ENCODE measurements around the gene GRM7.

GRM7 gene

DNA sequence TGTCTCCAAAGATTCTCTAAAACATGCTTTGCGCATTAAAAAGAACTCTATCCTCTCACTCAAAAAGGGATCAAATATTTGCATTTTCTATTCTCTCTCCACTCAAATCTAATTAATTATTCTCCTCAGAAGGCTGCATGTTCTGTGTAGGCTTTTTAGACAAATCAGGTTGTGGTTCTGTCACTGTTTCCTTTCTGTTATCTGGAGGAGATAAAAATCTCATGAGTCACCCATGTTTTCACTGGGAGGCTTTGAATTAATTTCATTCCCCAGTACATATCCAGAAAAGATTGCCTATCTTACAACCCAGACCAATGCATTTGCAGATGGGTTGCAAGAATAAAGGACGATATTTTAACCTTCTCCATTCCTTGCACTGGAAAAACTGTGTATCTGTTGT is 446.5 kb downstream of the GRM7 start:
- no peak overlapping the region for H3K4me3 ChIP-seq (ENCODE audit: low read depth, low read length)
- no peaks in the 10 kb centered on the region for H3K27me3 ChIP-seq (ENCODE audit: insufficient read depth, low read depth, severe bottlenecking)
- TF ChIP-seq, protein P1, sequence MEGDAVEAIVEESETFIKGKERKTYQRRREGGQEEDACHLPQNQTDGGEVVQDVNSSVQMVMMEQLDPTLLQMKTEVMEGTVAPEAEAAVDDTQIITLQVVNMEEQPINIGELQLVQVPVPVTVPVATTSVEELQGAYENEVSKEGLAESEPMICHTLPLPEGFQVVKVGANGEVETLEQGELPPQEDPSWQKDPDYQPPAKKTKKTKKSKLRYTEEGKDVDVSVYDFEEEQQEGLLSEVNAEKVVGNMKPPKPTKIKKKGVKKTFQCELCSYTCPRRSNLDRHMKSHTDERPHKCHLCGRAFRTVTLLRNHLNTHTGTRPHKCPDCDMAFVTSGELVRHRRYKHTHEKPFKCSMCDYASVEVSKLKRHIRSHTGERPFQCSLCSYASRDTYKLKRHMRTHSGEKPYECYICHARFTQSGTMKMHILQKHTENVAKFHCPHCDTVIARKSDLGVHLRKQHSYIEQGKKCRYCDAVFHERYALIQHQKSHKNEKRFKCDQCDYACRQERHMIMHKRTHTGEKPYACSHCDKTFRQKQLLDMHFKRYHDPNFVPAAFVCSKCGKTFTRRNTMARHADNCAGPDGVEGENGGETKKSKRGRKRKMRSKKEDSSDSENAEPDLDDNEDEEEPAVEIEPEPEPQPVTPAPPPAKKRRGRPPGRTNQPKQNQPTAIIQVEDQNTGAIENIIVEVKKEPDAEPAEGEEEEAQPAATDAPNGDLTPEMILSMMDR (IDR thresholded peaks at IDR 0.05; ENCODE audit: low read depth, low read length), result no peak
- no peak overlapping the region for H3K27ac ChIP-seq
- H3K9me3 ChIP-seq (ENCODE audit: severe bottlenecking), result no peaks in the 10 kb centered on the region
- no peak for DNase-seq
- no peaks in the 10 kb centered on the region for H3K36me3 ChIP-seq

DNA sequence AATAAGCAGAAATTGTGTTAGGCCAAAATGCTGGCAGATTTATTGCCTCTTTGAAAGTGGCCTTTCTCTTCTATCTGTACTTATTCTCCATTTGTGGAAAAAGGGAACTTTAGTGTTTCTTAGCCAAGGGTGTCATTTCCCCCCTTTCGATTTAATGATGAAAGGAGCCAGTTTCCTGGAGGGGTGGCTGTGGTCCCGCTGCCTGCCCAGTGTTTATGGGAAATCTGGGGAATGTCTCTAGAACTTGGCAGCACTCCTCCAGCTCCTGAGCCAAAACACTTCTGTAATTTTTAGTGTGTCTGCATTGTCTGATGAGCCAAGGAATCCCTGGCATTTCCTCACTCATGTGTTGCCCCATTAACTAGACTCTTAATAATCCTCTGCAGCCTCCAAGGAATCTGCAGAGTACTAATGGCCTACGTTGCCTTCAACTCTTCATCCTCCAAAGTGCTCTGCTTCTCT is 448.8 kb downstream of the GRM7 start:
- DNase-seq, result no peak
- TF ChIP-seq, protein P1 (IDR thresholded peaks at IDR 0.05; ENCODE audit: low read depth, low read length), result no peak
- no peak overlapping the region for H3K27ac ChIP-seq

DNA sequence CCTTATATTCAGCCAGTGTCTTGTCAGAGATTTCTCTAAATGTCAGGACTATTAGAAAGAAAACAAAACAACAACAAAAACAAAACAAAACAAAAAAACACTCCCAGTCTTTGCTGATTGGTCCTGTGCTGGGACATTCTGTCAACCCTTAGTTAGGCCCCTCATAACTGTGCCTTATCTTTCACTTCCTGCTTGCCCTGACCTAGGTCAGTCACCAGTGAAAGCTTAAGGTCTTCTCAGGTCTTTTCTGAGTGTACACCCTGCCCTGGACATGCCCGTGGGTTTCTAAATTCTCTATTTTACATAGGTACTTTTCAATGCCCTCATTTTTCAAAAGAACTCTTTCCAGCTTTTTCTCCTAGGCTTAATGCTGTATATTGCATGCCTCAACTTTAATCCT is 454.1 kb downstream of the GRM7 start:
- Histone ChIP-seq H3K9me3 (ENCODE audit: severe bottlenecking) (no peaks in the 10 kb centered on the region), H3K4me3 (ENCODE audit: low read depth, low read length) (no peak overlapping the region), H3K36me3 (no peaks in the 10 kb centered on the region), H3K27ac (no peak overlapping the region), H3K27me3 (ENCODE audit: insufficient read depth, low read depth, severe bottlenecking) (no peaks in the 10 kb centered on the region)
- TF ChIP-seq, protein P1 (IDR thresholded peaks at IDR 0.05; ENCODE audit: low read depth, low read length), result no peak
- DNase-seq, result no peak

More for the DNA sequence above, 448.8 kb downstream of the GRM7 start:
- no peaks in the 10 kb centered on the region for H3K36me3 ChIP-seq
- H3K9me3 ChIP-seq (ENCODE audit: severe bottlenecking), result no peaks in the 10 kb centered on the region
- H3K27me3 ChIP-seq (ENCODE audit: insufficient read depth, low read depth, severe bottlenecking), result no peaks in the 10 kb centered on the region
- H3K4me3 ChIP-seq (ENCODE audit: low read depth, low read length), result no peak overlapping the region

DNA sequence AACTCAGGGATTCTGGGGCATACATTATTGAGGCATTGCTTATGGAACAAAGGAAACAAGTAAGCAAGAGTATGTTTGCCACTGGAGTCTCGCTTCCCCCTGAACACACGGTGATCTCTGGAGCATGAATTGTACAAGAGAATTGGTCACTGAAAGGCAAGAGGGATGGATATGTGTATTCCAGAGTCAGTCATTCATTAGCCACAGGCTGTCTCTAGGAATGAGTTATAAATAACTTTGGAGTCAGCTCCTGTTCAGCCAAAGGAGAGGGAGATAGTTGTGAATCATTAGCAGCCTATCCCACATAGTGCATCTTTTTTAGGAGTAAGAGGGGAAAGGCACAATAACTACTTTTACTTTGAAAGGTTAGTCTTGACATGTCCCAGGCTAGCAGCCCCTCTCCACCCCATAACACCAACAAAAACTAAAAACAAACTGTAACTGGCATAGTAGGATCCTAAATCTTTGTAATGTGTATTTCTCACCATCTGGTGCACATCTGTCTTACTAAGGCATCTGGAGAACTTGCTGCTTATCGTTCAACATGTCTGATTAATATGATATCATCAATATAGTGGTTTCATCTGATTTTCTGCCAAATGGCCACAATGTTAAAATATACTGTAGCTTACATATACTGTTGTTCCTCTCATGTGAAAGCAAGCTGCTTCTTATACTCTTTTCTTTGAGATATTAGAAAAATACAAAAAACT is 462.2 kb downstream of the GRM7 start:
- TF ChIP-seq, protein P1 (IDR thresholded peaks at IDR 0.05; ENCODE audit: low read depth, low read length), result no peak
- DNase-seq, result no peak
- H3K27ac ChIP-seq, result no peak overlapping the region
- H3K4me3 ChIP-seq (ENCODE audit: low read depth, low read length), result no peak overlapping the region
- no peaks in the 10 kb centered on the region for H3K36me3 ChIP-seq
- H3K9me3 ChIP-seq (ENCODE audit: severe bottlenecking), result no peaks in the 10 kb centered on the region
- no peaks in the 10 kb centered on the region for H3K27me3 ChIP-seq (ENCODE audit: insufficient read depth, low read depth, severe bottlenecking)

DNA sequence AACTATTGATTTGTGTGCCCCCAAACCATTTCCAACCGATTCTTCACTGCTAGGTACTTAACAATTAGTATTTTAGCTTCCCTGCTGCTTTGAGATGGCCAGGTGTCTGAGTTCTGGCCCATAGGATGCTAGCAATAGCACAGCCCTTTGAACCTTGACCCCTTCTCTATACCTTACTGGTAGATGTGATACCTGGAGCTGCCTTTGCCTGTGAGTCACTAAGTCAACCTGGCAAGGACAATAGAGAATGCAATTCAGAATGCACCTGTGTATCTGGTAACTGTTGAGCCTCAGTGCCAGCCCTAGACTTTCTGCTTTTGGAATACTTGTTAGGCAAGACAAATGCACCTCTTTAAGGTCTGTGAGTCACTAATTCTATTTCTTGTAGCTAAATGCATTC is 467.4 kb downstream of the GRM7 start:
- Histone ChIP-seq H3K27ac (no peak overlapping the region), H3K27me3 (ENCODE audit: insufficient read depth, low read depth, severe bottlenecking) (no peaks in the 10 kb centered on the region), H3K4me3 (ENCODE audit: low read depth, low read length) (no peak overlapping the region), H3K9me3 (ENCODE audit: severe bottlenecking) (no peaks in the 10 kb centered on the region), H3K36me3 (no peaks in the 10 kb centered on the region)
- no peak for DNase-seq
- TF ChIP-seq, protein P1 (IDR thresholded peaks at IDR 0.05; ENCODE audit: low read depth, low read length), result no peak

DNA sequence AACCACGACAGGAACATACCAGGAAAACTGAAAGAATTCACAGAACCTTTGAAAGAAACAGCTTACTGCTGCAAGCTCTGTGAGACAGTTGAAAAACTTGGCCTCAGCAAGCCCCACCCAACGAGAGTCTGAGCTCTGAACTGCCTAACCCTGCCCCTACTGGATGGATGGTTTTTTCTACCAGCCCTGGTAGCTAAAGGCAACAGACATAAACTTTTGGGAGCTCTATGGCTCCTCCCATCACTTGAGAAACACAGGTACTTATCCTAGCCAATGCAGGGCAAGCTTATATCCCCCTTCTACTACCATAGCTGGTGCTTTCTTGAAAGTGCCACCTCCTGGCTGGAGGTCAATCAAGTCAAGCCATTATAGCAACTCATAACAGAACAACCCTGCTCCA is 471.8 kb downstream of the GRM7 start:
- Histone ChIP-seq H3K36me3 (no peaks in the 10 kb centered on the region), H3K4me3 (ENCODE audit: low read depth, low read length) (no peak overlapping the region), H3K27me3 (ENCODE audit: insufficient read depth, low read depth, severe bottlenecking) (no peaks in the 10 kb centered on the region), H3K27ac (no peak overlapping the region), H3K9me3 (ENCODE audit: severe bottlenecking) (no peaks in the 10 kb centered on the region)
- DNase-seq, result no peak
- TF ChIP-seq, protein P1 (IDR thresholded peaks at IDR 0.05; ENCODE audit: low read depth, low read length), result no peak
